GM18505 (cell line): ENCODE data around the gene AP5Z1.
"Not testable (repeated sequence)": the region's sequence is repeated elsewhere in the genome, so short reads cannot be mapped to it uniquely, and the experiment has no call there.

Source experiments
- ATAC-seq: cut with Tn5 transposase; IDR thresholded peaks from one replicate; pipeline ENCODE4 v1.9.1; 2021; ENCODE audit not compliant: unreplicated experiment
- POLR2A ChIP-seq: IDR thresholded peaks from 4 replicates; pipeline ENCODE4 v1.6.1; 2011; ENCODE audit warnings: borderline replicate concordance; ENCODE audit not compliant: insufficient read depth, insufficient read length; ENCODE audit errors: extremely low read depth

The AP5Z1 gene

GRCh38 chr7:4791738-4792536, 16.5 kb downstream of the AP5Z1 start:
- TF ChIP-seq POLR2A, result no peak
- peak; percentile 41 for ATAC-seq

DNA sequence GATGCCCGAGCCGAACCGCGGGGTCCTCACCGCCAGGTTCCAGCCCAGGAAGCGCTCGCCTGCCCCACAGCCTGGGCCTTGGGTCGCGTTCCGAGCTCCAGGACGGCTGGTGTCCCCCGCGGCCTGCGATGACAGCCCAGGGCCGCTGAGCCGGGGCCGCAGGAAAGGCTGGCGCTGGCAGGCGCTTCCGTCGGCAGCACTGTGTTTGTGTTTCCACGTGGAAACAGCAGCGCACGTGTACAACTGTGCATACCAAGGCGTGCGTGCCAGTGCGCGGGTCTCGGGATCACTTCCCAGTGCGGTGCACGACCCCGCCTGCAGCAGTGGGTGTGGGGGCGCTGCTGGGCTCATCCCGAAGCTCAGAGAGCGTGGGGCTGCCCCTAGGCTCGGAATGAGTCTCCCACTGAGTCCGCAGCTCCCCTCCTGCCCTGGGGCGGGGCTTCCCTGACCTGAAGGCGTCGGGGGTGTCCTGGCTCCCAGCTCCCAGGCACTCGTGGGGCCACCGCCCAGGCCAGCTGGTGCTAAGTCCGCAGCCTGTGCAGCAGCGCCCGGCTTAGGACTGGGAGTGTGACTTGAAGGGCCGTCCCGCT, 17.2 kb downstream of the AP5Z1 start:
- peak; percentile 19 for ATAC-seq
- TF ChIP-seq POLR2A, result no peak

- ATAC-seq, result not testable (repeated sequence)
Measured at GRCh38 chr7:4793385-4793993, 18.1 kb downstream of the AP5Z1 start.

GRCh38 chr7:4794171-4794570, 18.7 kb downstream of the AP5Z1 start:
- ATAC-seq, result not testable (repeated sequence)

DNA sequence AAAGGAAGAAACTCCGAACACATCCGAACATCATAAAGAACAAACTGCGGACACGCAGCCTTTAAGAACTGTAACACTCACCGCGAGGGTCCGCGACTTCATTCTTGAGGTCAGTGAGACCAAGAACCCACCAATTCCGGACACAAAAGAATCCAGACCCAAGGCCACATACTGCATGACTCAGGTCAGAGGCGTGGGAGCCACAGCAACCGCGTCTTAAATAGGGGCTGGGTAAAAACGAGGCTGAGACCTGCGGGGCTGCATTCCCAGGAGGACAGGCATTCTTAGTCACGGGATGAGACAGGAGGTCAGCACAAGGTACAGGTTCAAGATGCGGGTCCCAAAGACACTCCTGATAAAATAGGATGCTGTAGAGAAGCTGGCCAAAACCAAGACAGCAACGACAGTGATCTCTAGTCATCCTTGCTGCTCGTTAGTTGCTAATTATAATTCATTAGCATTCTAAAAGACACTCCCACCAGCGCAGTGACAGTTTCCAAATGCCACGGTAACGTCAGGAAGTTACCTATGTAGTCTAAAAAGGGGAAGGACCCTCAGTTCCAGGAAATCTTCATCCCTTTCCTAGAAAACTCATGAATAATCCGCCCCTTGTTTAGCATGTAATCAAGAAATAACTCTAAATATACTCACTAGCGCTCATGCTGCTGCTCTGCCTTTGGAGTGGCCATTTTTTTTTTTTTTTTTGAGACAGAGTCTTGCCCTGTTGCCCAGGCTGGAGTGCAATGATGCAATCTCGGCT, 19.3 kb downstream of the AP5Z1 start:
- no peak for ATAC-seq
- no peak for TF ChIP-seq POLR2A

DNA sequence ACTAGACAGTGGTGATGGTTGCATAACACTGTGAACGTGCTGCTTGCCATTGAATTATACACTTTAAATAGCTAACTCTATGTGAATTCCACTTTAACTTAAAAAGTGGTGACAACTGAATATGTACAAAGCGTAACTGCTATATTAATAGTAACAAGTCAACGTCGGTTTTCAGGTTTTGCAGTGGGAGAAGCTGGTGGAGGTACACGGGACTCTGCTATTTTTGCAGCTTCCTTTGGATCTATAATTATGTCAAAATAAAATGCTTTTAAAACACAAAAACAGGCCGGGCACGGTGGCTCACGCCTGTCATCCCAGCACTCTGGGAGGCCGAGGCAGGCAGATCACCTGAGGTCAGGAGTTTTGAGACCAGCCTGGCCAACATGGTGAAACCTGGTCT, 21.0 kb downstream of the AP5Z1 start:
- TF ChIP-seq POLR2A, result no peak
- no peak for ATAC-seq

DNA sequence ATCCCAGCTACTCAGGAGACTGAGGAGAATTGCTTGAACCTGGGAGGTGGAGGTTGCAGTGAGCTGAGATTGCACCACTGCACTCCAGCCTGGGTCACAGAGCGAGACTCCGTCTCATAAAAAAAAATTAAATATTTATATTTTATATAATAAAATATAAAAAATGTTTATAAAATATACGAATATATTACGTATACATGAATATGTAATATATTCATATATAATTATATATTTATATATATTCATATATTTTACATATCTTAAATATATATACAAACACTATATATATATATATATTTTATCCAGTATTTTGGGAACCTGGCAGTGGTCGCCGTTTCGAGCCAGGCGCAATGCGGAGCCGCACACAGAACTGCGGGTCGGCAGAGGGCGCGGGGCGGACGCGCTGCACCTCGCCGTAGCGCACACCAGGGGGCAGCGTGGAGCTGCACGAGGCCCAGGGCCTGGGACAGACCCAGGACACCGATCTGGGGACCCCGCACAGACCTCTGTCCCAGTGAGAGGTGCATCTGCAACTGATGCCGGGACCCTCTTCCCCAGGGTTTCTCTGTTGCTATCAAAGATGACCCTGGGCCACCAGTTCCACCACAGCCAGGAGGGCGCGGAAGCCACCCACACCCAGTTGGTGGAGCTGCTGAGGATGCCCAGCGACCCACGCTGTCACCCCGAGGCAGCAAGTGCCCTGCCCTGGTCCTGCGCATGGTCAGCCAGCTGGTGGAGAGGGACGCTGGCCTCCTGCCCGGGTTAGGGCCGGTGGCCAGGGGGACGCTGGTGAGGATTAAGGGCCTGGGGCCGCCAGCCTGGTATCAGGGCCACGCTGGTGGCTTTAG, 22.7 kb downstream of the AP5Z1 start:
- ATAC-seq, result peak; percentile 68
- no peak for TF ChIP-seq POLR2A

DNA sequence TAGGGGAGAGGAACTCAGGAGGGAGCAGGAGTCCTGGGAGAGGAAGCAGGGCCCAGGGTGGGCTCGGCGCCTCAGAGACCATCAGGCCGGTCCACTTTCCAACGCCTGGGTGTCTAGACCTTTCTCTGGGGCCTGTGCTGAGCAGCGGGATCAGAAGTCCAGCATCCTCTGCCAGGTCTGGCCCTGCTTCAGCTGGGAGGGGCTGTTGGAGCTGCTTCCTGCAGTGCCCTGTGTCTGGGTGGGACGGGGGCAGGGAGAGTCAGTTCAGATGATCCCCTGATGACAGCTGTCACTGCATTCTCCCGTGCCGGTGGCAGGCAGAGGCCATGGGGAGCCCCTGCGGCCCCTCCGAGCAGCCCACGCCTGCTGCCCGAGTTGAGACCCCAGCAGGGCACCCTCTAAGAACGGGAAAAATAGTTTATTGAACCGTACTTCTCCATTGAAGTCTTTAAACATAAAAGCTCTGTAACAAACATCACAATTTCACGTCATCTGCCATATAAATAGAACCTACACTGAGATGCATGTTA, 23.3 kb downstream of the AP5Z1 start:
- no peak for TF ChIP-seq POLR2A

GRCh38 chr7:4799508-4800268, 24.3 kb downstream of the AP5Z1 start:
- no peak for TF ChIP-seq POLR2A
- no peak for ATAC-seq

More for the DNA sequence above, 23.3 kb downstream of the AP5Z1 start:
- no peak for ATAC-seq

- TF ChIP-seq POLR2A, result no peak
- no peak for ATAC-seq
Measured at GRCh38 chr7:4800487-4800886, 25.1 kb downstream of the AP5Z1 start.

- ATAC-seq, result no peak
- no peak for TF ChIP-seq POLR2A
Measured at GRCh38 chr7:4800926-4801838, 25.8 kb downstream of the AP5Z1 start.
